A549 (cell line): ENCODE measurements around the gene FXYD3.

ENCODE experiments used
- CBX2 ChIP-seq: fragments of 200-600 bp; sonication (generic); IDR thresholded peaks from 2 replicates; pipeline ENCODE4 v1.6.1; 2016; ENCODE audit warnings: low read depth, mild to moderate bottlenecking, borderline replicate concordance
- CHD2 ChIP-seq: fragments of 150-350 bp; IDR thresholded peaks from 2 replicates; pipeline ENCODE4 v1.6.1; 2014; ENCODE audit warnings: low read length; ENCODE audit not compliant: partially characterized antibody
- KDM5A ChIP-seq: fragments of 200-600 bp; sonication (generic); IDR thresholded peaks from 2 replicates; pipeline ENCODE4 v1.6.1; 2016; ENCODE audit warnings: antibody characterized with exemption, mild to moderate bottlenecking
- MAFK ChIP-seq: fragments of 450-650 bp; IDR thresholded peaks from 2 replicates; pipeline ENCODE4 v1.6.1; 2014; ENCODE audit not compliant: partially characterized antibody
- NR3C1 ChIP-seq: fragments of >200 bp; sonication (Bioruptor Twin); formaldehyde crosslinking; IDR thresholded peaks from 3 replicates; pipeline ENCODE4 v1.6.1; 2017
- POLR2A ChIP-seq: IDR thresholded peaks from 2 replicates; pipeline ENCODE4 v1.6.1; 2012; ENCODE audit warnings: mild to moderate bottlenecking, low read length
- SMC3 ChIP-seq: fragments of >200 bp; sonication (Bioruptor Twin); formaldehyde crosslinking; IDR thresholded peaks from 3 replicates; pipeline ENCODE4 v1.6.1; 2018; ENCODE audit warnings: inconsistent platforms
- TP53 ChIP-seq: fragments of 250-450 bp; sonication (Bioruptor Pico); IDR thresholded peaks from 2 replicates; pipeline ENCODE4 v1.5.0; 2021; ENCODE audit warnings: mild to moderate bottlenecking, moderate library complexity
- TF ChIP-seq, protein P1 (sequence below): fragments of >200 bp; sonication (Bioruptor Twin); formaldehyde crosslinking; IDR thresholded peaks from 3 replicates; pipeline ENCODE4 v1.5.1; 2016
- TF ChIP-seq, protein P2 (sequence below): IDR thresholded peaks from 2 replicates; pipeline ENCODE4 v1.6.1; 2012; ENCODE audit warnings: low read depth, borderline replicate concordance
- TF ChIP-seq, protein P3 (sequence below): fragments of 450-650 bp; IDR thresholded peaks from 2 replicates; pipeline ENCODE4 v1.6.1; 2014; ENCODE audit warnings: antibody characterized with exemption
- TF ChIP-seq, protein P4 (sequence below): IDR thresholded peaks from 2 replicates; pipeline ENCODE4 v1.6.1; 2012
- TF ChIP-seq, protein P5 (sequence below): fragments of >200 bp; sonication (Bioruptor Twin); formaldehyde crosslinking; IDR thresholded peaks from 3 replicates; pipeline ENCODE4 v1.6.1; 2016

DNA sequence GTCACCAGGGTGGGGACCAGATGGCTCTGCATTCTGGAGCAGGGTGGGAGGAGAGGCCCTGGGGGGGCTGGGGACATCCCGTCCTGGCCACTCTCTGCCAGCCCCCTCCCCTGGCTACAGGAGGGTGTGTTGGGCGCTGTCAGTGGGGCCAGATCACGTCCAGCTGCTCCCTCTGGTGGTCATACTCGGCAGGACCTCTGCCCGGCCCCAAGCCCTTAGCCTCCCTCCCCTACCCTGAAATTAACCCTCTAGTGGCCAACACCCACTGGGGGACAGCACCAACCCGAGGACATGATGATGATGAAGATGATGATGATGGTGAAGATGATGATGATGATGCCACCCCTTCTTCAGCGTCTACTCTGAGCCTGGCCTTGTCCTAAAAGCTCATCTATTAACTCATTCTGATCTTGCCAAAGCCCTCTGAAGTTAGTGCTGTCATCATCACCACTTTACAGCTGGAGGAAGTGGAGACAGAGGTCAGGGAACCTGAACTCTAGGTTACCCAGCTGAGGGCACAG, 19.8 kb downstream of the FXYD3 start:
- TF ChIP-seq SMC3 (peak; percentile 95), POLR2A (no peak), TP53 (CRISPR knock-in tag) (no peak), KDM5A (no peak), CHD2 (no peak), NR3C1 (no peak), CBX2 (no peak), MAFK (no peak)
- TF ChIP-seq, protein P1, sequence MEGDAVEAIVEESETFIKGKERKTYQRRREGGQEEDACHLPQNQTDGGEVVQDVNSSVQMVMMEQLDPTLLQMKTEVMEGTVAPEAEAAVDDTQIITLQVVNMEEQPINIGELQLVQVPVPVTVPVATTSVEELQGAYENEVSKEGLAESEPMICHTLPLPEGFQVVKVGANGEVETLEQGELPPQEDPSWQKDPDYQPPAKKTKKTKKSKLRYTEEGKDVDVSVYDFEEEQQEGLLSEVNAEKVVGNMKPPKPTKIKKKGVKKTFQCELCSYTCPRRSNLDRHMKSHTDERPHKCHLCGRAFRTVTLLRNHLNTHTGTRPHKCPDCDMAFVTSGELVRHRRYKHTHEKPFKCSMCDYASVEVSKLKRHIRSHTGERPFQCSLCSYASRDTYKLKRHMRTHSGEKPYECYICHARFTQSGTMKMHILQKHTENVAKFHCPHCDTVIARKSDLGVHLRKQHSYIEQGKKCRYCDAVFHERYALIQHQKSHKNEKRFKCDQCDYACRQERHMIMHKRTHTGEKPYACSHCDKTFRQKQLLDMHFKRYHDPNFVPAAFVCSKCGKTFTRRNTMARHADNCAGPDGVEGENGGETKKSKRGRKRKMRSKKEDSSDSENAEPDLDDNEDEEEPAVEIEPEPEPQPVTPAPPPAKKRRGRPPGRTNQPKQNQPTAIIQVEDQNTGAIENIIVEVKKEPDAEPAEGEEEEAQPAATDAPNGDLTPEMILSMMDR: peak; percentile 95
- TF ChIP-seq, protein P2, sequence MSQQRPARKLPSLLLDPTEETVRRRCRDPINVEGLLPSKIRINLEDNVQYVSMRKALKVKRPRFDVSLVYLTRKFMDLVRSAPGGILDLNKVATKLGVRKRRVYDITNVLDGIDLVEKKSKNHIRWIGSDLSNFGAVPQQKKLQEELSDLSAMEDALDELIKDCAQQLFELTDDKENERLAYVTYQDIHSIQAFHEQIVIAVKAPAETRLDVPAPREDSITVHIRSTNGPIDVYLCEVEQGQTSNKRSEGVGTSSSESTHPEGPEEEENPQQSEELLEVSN: no peak
- TF ChIP-seq, protein P3, sequence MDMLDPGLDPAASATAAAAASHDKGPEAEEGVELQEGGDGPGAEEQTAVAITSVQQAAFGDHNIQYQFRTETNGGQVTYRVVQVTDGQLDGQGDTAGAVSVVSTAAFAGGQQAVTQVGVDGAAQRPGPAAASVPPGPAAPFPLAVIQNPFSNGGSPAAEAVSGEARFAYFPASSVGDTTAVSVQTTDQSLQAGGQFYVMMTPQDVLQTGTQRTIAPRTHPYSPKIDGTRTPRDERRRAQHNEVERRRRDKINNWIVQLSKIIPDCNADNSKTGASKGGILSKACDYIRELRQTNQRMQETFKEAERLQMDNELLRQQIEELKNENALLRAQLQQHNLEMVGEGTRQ: no peak
- TF ChIP-seq, protein P4, sequence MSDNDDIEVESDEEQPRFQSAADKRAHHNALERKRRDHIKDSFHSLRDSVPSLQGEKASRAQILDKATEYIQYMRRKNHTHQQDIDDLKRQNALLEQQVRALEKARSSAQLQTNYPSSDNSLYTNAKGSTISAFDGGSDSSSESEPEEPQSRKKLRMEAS: no peak
- TF ChIP-seq, protein P5, sequence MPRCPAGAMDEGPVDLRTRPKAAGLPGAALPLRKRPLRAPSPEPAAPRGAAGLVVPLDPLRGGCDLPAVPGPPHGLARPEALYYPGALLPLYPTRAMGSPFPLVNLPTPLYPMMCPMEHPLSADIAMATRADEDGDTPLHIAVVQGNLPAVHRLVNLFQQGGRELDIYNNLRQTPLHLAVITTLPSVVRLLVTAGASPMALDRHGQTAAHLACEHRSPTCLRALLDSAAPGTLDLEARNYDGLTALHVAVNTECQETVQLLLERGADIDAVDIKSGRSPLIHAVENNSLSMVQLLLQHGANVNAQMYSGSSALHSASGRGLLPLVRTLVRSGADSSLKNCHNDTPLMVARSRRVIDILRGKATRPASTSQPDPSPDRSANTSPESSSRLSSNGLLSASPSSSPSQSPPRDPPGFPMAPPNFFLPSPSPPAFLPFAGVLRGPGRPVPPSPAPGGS: no peak
